ENCODE results near the gene ROBO1.

The ROBO1 gene

GRCh38 chr3:79002465-79003372 is 765.1 kb downstream of the ROBO1 start:
- DNase-seq = no peak

GRCh38 chr3:79001255-79001654 is 766.5 kb downstream of the ROBO1 start:
- DNase-seq = no peak

GRCh38 chr3:78999139-78999538 is 768.7 kb downstream of the ROBO1 start:
- no peak for DNase-seq

- DNase-seq = no peak
Observed at GRCh38 chr3:78995087-78995486, 772.7 kb downstream of the ROBO1 start.

GRCh38 chr3:78994174-78995027 is 773.4 kb downstream of the ROBO1 start:
- no peak for DNase-seq

- no peak for DNase-seq
Observed at GRCh38 chr3:78993375-78993774, 774.4 kb downstream of the ROBO1 start.

GRCh38 chr3:78992830-78993229 is 775.0 kb downstream of the ROBO1 start:
- no peak for DNase-seq

GRCh38 chr3:78992400-78992799 is 775.4 kb downstream of the ROBO1 start:
- DNase-seq = no peak

GRCh38 chr3:78991656-78992055 is 776.1 kb downstream of the ROBO1 start:
- no peak for DNase-seq

GRCh38 chr3:78990156-78990555 is 777.6 kb downstream of the ROBO1 start:
- no peak for DNase-seq

- DNase-seq = no peak
Observed at GRCh38 chr3:78988324-78988723, 779.5 kb downstream of the ROBO1 start.

- no peak for DNase-seq
Observed at GRCh38 chr3:78986416-78987101, 781.2 kb downstream of the ROBO1 start.

GRCh38 chr3:78985981-78986380 is 781.8 kb downstream of the ROBO1 start:
- no peak for DNase-seq

- DNase-seq = no peak
Observed at GRCh38 chr3:78979028-78979427, 788.8 kb downstream of the ROBO1 start.

- no peak for DNase-seq
Observed at GRCh38 chr3:78978037-78978436, 789.8 kb downstream of the ROBO1 start.

GRCh38 chr3:78977073-78977472 is 790.7 kb downstream of the ROBO1 start:
- DNase-seq = no peak

GRCh38 chr3:78976200-78976599 is 791.6 kb downstream of the ROBO1 start:
- DNase-seq = no peak

GRCh38 chr3:78974181-78974790 is 793.5 kb downstream of the ROBO1 start:
- no peak for DNase-seq

- DNase-seq = no peak
Observed at GRCh38 chr3:78972617-78973301, 795.0 kb downstream of the ROBO1 start.

- DNase-seq = no peak
Observed at GRCh38 chr3:78970656-78971055, 797.1 kb downstream of the ROBO1 start.

GRCh38 chr3:78969483-78969882 is 798.3 kb downstream of the ROBO1 start:
- DNase-seq = no peak

- DNase-seq = no peak
Observed at GRCh38 chr3:78967061-78967460, 800.7 kb downstream of the ROBO1 start.

Data from RPMI8226 (cell line).